SK-N-SH treated with all-trans-retinoic acid at 6 μM for 48 hours (cell line): ENCODE results near the gene ZNF33A.

Experiments used
- ATAC-seq: fragments of 200-7000 bp; cut with Tn5 transposase; 3 replicates; pipeline ENCODE4 v1.9.1; 2020; ENCODE audit warnings: mild to moderate bottlenecking, moderate library complexity
- ARNTL ChIP-seq: fragments of 450-650 bp; formaldehyde crosslinking; IDR thresholded peaks from 2 replicates; pipeline ENCODE4 v1.5.0; 2020; ENCODE audit warnings: low read depth, mild to moderate bottlenecking, moderate library complexity, borderline replicate concordance
- BACH2 ChIP-seq: fragments of 250-450 bp; sonication (Bioruptor Pico); IDR thresholded peaks from 2 replicates; pipeline ENCODE4 v1.9.0; 2021; ENCODE audit warnings: mild to moderate bottlenecking, borderline replicate concordance
- CSDC2 ChIP-seq: fragments of 250-450 bp; sonication (Bioruptor Pico); IDR thresholded peaks from 2 replicates; pipeline ENCODE4 v1.5.0; 2020; ENCODE audit warnings: mild to moderate bottlenecking, moderate library complexity
- ESRRG ChIP-seq: fragments of 250-450 bp; sonication (Bioruptor Pico); IDR thresholded peaks from 2 replicates; pipeline ENCODE4 v1.6.1; 2021; ENCODE audit warnings: mild to moderate bottlenecking
- GLIS3 ChIP-seq: fragments of 250-450 bp; sonication (Bioruptor Pico); IDR thresholded peaks from 2 replicates; pipeline ENCODE4 v1.5.0; 2020; ENCODE audit warnings: mild to moderate bottlenecking, moderate library complexity
- ISL1 ChIP-seq: fragments of 250-450 bp; sonication (Bioruptor Pico); IDR thresholded peaks from 2 replicates; pipeline ENCODE4 v2.1.2; 2022; ENCODE audit warnings: mild to moderate bottlenecking, moderate library complexity
- PPARA ChIP-seq: fragments of 250-450 bp; sonication (Bioruptor Pico); IDR thresholded peaks from 2 replicates; pipeline ENCODE4 v1.5.0; 2020; ENCODE audit warnings: mild to moderate bottlenecking, borderline replicate concordance
- RARB ChIP-seq: fragments of 250-450 bp; sonication (Bioruptor Pico); IDR thresholded peaks from 2 replicates; pipeline ENCODE4 v1.8.0; 2021; ENCODE audit warnings: mild to moderate bottlenecking, moderate library complexity
- SNAI2 ChIP-seq: fragments of 250-450 bp; sonication (Bioruptor Pico); IDR thresholded peaks from 2 replicates; pipeline ENCODE4 v1.5.0; 2020; ENCODE audit warnings: mild to moderate bottlenecking, moderate library complexity
- TCF4 ChIP-seq: fragments of 250-450 bp; sonication (Bioruptor Pico); IDR thresholded peaks from 2 replicates; pipeline ENCODE4 v1.8.0; 2021; ENCODE audit warnings: mild to moderate bottlenecking, moderate library complexity, borderline replicate concordance
- TOX ChIP-seq: fragments of 250-450 bp; sonication (Bioruptor Pico); IDR thresholded peaks from 2 replicates; pipeline ENCODE4 v1.8.0; 2021; ENCODE audit warnings: mild to moderate bottlenecking, moderate library complexity, borderline replicate concordance
- ZC3H10 ChIP-seq: fragments of 250-450 bp; sonication (Bioruptor Pico); IDR thresholded peaks from 2 replicates; pipeline ENCODE4 v1.5.1; 2021; ENCODE audit warnings: mild to moderate bottlenecking, moderate library complexity
- ZFP30 ChIP-seq: fragments of 450-650 bp; formaldehyde crosslinking; IDR thresholded peaks from 2 replicates; pipeline ENCODE4 v1.5.0; 2022; ENCODE audit warnings: mild to moderate bottlenecking, moderate library complexity
- ZNF565 ChIP-seq: fragments of 450-650 bp; formaldehyde crosslinking; conservative IDR thresholded peaks from 2 replicates; pipeline ENCODE4 v1.5.0; 2020; ENCODE audit warnings: low read depth, mild to moderate bottlenecking, moderate library complexity
- ZNF70 ChIP-seq: fragments of 450-650 bp; formaldehyde crosslinking; IDR thresholded peaks from 2 replicates; pipeline ENCODE4 v1.5.0; 2020; ENCODE audit warnings: mild to moderate bottlenecking, moderate library complexity
- ZNF8 ChIP-seq: fragments of 450-650 bp; formaldehyde crosslinking; IDR thresholded peaks from 2 replicates; pipeline ENCODE4 v1.5.0; 2020; ENCODE audit warnings: mild to moderate bottlenecking, moderate library complexity
- TF ChIP-seq, protein P1 (sequence below): fragments of 250-450 bp; sonication (Bioruptor Pico); IDR thresholded peaks from 2 replicates; pipeline ENCODE4 v1.8.0; 2020; ENCODE audit warnings: mild to moderate bottlenecking, moderate library complexity, borderline replicate concordance
- TF ChIP-seq, protein P2 (sequence below): fragments of 250-450 bp; sonication (Bioruptor Pico); IDR thresholded peaks from 2 replicates; pipeline ENCODE4 v1.5.1; 2020; ENCODE audit warnings: low read depth, mild to moderate bottlenecking, moderate library complexity
- TF ChIP-seq, protein P3 (sequence below): fragments of 250-450 bp; sonication (Bioruptor Pico); IDR thresholded peaks from 2 replicates; pipeline ENCODE4 v1.5.1; 2021; ENCODE audit warnings: mild to moderate bottlenecking, moderate library complexity
- TF ChIP-seq, protein P4 (sequence below): fragments of 250-450 bp; sonication (Bioruptor Pico); IDR thresholded peaks from 2 replicates; pipeline ENCODE4 v1.5.0; 2020; ENCODE audit warnings: mild to moderate bottlenecking, moderate library complexity
- TF ChIP-seq, protein P5 (sequence below): fragments of 250-450 bp; sonication (Bioruptor Pico); IDR thresholded peaks from 2 replicates; pipeline ENCODE4 v1.8.0; 2021; ENCODE audit warnings: low read depth, mild to moderate bottlenecking, moderate library complexity, borderline replicate concordance

Gene ZNF33A

DNA sequence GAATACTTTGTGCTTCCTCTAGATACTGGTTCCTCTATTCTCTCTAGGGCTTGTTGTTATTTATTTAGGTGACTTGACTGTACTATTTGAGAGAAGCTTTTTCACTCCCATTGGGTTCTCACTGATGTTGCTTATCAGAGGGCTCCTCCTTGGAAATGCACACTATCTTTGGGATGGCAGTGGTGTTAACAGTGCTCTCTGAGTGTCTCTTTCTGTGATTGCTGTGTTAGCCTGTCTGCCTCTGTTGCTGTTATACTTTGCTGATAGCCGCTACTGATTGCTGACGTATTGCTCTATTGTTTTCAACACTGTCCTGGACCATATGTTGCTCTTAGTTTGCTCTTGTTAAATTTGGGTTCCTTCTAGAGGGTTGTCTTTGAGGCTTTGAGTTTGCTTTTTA, 34.7 kb downstream of the ZNF33A start:
- no peak for TF ChIP-seq ZC3H10 (CRISPR knock-in tag)
- no peak for TF ChIP-seq SNAI2 (CRISPR knock-in tag)
- TF ChIP-seq ZNF70 = no peak
- no peak for TF ChIP-seq ESRRG
- TF ChIP-seq, protein P1, sequence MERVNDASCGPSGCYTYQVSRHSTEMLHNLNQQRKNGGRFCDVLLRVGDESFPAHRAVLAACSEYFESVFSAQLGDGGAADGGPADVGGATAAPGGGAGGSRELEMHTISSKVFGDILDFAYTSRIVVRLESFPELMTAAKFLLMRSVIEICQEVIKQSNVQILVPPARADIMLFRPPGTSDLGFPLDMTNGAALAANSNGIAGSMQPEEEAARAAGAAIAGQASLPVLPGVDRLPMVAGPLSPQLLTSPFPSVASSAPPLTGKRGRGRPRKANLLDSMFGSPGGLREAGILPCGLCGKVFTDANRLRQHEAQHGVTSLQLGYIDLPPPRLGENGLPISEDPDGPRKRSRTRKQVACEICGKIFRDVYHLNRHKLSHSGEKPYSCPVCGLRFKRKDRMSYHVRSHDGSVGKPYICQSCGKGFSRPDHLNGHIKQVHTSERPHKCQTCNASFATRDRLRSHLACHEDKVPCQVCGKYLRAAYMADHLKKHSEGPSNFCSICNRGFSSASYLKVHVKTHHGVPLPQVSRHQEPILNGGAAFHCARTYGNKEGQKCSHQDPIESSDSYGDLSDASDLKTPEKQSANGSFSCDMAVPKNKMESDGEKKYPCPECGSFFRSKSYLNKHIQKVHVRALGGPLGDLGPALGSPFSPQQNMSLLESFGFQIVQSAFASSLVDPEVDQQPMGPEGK = no peak
- TF ChIP-seq, protein P2, sequence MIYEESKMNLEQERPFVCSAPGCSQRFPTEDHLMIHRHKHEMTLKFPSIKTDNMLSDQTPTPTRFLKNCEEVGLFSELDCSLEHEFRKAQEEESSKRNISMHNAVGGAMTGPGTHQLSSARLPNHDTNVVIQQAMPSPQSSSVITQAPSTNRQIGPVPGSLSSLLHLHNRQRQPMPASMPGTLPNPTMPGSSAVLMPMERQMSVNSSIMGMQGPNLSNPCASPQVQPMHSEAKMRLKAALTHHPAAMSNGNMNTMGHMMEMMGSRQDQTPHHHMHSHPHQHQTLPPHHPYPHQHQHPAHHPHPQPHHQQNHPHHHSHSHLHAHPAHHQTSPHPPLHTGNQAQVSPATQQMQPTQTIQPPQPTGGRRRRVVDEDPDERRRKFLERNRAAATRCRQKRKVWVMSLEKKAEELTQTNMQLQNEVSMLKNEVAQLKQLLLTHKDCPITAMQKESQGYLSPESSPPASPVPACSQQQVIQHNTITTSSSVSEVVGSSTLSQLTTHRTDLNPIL (CRISPR knock-in tag) = no peak
- no peak for TF ChIP-seq ZNF8 (CRISPR knock-in tag)
- TF ChIP-seq, protein P3, sequence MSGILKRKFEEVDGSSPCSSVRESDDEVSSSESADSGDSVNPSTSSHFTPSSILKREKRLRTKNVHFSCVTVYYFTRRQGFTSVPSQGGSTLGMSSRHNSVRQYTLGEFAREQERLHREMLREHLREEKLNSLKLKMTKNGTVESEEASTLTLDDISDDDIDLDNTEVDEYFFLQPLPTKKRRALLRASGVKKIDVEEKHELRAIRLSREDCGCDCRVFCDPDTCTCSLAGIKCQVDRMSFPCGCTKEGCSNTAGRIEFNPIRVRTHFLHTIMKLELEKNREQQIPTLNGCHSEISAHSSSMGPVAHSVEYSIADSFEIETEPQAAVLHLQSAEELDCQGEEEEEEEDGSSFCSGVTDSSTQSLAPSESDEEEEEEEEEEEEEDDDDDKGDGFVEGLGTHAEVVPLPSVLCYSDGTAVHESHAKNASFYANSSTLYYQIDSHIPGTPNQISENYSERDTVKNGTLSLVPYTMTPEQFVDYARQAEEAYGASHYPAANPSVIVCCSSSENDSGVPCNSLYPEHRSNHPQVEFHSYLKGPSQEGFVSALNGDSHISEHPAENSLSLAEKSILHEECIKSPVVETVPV = no peak
- TF ChIP-seq PPARA (CRISPR knock-in tag) = no peak
- TF ChIP-seq ZNF565 (CRISPR knock-in tag) = no peak
- no peak for TF ChIP-seq ARNTL (CRISPR knock-in tag)
- no peak for TF ChIP-seq TCF4 (CRISPR knock-in tag)
- no peak for TF ChIP-seq TOX (CRISPR knock-in tag)
- TF ChIP-seq ZFP30 (CRISPR knock-in tag) = no peak
- no peak for TF ChIP-seq GLIS3 (CRISPR knock-in tag)
- TF ChIP-seq, protein P4, sequence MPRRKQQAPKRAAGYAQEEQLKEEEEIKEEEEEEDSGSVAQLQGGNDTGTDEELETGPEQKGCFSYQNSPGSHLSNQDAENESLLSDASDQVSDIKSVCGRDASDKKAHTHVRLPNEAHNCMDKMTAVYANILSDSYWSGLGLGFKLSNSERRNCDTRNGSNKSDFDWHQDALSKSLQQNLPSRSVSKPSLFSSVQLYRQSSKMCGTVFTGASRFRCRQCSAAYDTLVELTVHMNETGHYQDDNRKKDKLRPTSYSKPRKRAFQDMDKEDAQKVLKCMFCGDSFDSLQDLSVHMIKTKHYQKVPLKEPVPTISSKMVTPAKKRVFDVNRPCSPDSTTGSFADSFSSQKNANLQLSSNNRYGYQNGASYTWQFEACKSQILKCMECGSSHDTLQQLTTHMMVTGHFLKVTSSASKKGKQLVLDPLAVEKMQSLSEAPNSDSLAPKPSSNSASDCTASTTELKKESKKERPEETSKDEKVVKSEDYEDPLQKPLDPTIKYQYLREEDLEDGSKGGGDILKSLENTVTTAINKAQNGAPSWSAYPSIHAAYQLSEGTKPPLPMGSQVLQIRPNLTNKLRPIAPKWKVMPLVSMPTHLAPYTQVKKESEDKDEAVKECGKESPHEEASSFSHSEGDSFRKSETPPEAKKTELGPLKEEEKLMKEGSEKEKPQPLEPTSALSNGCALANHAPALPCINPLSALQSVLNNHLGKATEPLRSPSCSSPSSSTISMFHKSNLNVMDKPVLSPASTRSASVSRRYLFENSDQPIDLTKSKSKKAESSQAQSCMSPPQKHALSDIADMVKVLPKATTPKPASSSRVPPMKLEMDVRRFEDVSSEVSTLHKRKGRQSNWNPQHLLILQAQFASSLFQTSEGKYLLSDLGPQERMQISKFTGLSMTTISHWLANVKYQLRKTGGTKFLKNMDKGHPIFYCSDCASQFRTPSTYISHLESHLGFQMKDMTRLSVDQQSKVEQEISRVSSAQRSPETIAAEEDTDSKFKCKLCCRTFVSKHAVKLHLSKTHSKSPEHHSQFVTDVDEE (CRISPR knock-in tag) = no peak
- no peak for ATAC-seq

DNA sequence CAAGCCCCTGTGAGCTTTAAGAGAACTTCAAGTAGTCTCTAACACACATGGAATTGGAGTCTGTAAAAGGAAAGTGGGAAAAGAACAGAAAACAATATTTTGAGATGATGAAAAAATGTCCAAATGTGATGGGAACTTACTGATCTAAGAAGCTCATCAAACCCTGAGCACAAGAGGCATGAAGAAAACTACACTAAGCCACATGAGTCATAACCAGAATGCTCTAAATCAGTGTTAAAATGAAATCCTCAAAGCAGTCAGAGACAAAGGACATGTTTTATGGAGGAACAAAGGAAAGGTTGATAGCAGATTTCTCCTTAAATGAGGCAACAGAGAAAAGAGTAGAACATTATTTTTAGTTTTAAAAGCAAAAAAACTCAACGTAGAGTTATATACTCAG, 37.2 kb downstream of the ZNF33A start:
- no peak for TF ChIP-seq ZNF70
- no peak for TF ChIP-seq ZNF565 (CRISPR knock-in tag)
- no peak for TF ChIP-seq ESRRG
- TF ChIP-seq, all 23 proteins: peak for 0
- no peak for ATAC-seq

DNA sequence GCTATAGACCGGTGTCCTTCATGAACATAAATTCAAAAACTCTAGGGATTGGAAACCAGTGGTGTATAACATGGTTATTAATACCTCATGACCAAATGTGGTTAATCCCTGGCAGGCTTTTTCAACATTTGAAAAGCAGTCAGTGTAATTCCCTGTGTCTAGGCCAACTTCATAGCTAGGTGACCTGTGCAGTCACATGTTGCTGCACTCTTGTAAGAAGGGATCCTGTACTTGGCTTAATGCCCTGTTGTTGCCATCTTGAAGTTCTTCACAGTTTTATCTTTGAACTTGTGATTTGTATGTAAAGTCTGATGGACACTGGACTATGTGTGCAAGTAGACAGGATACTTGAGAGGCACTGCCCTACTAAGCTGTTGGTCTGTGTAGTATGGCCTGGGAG, 39.7 kb downstream of the ZNF33A start:
- TF ChIP-seq, protein P3 = no peak
- TF ChIP-seq CSDC2 (CRISPR knock-in tag) = no peak
- ATAC-seq = no peak

DNA sequence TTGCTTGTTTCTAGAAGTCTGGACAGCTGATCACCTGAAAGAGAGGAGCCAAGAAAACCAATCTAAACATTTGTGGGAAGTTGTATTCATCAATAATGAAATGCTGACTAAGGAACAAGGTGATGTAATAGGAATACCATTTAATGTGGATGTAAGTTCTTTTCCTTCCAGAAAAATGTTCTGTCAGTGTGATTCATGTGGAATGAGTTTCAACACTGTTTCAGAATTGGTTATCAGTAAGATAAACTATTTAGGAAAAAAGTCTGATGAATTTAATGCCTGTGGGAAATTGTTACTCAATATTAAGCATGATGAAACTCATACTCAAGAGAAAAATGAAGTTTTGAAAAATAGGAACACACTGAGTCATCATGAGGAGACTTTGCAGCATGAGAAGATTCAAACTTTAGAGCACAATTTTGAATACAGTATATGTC, 43.9 kb downstream of the ZNF33A start:
- no peak for ATAC-seq
- TF ChIP-seq CSDC2 (CRISPR knock-in tag) = no peak
- TF ChIP-seq, protein P4 (CRISPR knock-in tag) = no peak
- no peak for TF ChIP-seq SNAI2 (CRISPR knock-in tag)
- no peak for TF ChIP-seq ZNF70
- TF ChIP-seq TCF4 (CRISPR knock-in tag) = no peak
- no peak for TF ChIP-seq RARB (CRISPR knock-in tag)
- TF ChIP-seq ISL1 (CRISPR knock-in tag) = no peak
- TF ChIP-seq, protein P3 = no peak
- TF ChIP-seq GLIS3 (CRISPR knock-in tag) = no peak
- TF ChIP-seq ESRRG = no peak
- TF ChIP-seq ZNF8 (CRISPR knock-in tag) = no peak
- TF ChIP-seq, protein P5, sequence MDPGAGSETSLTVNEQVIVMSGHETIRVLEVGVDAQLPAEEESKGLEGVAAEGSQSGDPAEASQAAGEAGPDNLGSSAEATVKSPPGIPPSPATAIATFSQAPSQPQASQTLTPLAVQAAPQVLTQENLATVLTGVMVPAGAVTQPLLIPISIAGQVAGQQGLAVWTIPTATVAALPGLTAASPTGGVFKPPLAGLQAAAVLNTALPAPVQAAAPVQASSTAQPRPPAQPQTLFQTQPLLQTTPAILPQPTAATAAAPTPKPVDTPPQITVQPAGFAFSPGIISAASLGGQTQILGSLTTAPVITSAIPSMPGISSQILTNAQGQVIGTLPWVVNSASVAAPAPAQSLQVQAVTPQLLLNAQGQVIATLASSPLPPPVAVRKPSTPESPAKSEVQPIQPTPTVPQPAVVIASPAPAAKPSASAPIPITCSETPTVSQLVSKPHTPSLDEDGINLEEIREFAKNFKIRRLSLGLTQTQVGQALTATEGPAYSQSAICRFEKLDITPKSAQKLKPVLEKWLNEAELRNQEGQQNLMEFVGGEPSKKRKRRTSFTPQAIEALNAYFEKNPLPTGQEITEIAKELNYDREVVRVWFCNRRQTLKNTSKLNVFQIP (CRISPR knock-in tag) = no peak
- no peak for TF ChIP-seq BACH2 (CRISPR knock-in tag)
